Uterus (tissue), 2 donors: Measurements from ENCODE around the gene SYNPO.

Source experiments
- POLR2A ChIP-seq, 2 donors: fragments of 450-650 bp; IDR thresholded peaks; one replicate each; pipeline ENCODE4 v1.6.1; 2016; ENCODE audit warnings: antibody characterized with exemption in 2 of 2, mild to moderate bottlenecking in 1 of 2, moderate library complexity in 1 of 2
- TF ChIP-seq, protein P1 (sequence below), 4 experiments: fragments of 200-600 bp in 2 of 4; fragments of 450-650 bp in 2 of 4; sonication (generic) in 2 of 4; IDR thresholded peaks; one replicate each; pipeline ENCODE4 v1.5.1; 2016 to 2019; ENCODE audit warnings: antibody characterized with exemption in 4 of 4, mild to moderate bottlenecking in 2 of 4, moderate library complexity in 1 of 4

DNA sequence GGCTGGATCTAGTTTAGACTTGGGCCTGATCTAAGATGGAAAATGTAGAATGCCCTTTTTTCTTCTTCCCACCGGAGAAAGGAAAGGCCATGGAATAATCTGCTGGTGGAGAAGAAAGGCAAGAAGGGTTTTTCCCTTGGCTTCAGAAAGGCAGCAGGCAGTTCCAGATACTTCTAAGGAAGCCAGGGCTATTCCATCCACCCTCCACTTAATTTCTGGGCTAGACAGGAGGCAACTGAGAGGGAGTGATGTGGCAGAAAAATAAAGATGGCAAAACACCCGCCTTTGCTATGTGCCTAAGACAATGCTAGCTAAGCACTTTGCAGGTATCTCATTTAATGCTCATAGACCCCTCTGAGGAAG is 30.5 kb downstream of the SYNPO start:
- TF ChIP-seq, protein P1, sequence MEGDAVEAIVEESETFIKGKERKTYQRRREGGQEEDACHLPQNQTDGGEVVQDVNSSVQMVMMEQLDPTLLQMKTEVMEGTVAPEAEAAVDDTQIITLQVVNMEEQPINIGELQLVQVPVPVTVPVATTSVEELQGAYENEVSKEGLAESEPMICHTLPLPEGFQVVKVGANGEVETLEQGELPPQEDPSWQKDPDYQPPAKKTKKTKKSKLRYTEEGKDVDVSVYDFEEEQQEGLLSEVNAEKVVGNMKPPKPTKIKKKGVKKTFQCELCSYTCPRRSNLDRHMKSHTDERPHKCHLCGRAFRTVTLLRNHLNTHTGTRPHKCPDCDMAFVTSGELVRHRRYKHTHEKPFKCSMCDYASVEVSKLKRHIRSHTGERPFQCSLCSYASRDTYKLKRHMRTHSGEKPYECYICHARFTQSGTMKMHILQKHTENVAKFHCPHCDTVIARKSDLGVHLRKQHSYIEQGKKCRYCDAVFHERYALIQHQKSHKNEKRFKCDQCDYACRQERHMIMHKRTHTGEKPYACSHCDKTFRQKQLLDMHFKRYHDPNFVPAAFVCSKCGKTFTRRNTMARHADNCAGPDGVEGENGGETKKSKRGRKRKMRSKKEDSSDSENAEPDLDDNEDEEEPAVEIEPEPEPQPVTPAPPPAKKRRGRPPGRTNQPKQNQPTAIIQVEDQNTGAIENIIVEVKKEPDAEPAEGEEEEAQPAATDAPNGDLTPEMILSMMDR (IDR thresholded peaks at IDR 0.05): no peak
- TF ChIP-seq POLR2A (IDR thresholded peaks at IDR 0.05): no peak
